Measurements from ENCODE around the gene WNT3A. TPM values are rescaled to one million over a fixed set of nuclear protein-coding genes. Genes with fewer than 3 reads are reported as not detected.
A peak's percentile ranks its signal among the peaks of the same experiment; 100 is the strongest.

The WNT3A gene
- total and polyA plus RNA-seq, 3 experiments from 2014 or later: not detected

- POLR2A ChIA-PET: no interaction called here
- no peaks in the 10 kb centered on the region for H3K4me1 ChIP-seq (ENCODE audit: insufficient read depth, low read length)
- no peak for DNase-seq
- H3K36me3 ChIP-seq (ENCODE audit: insufficient read depth, low read length): no peaks in the 10 kb centered on the region
- peak overlapping the region; percentile 19 for H3K4me3 ChIP-seq (ENCODE audit: low read length)
- H3K4me1 Mint-ChIP-seq: peaks cover 7 to 43% (median 7%) of the 10 kb centered on the region in 3 donors
- H3K27me3 ChIP-seq (ENCODE audit: insufficient read depth, low read length, poor library complexity, severe bottlenecking): peaks cover 27% of the 10 kb centered on the region
- H3K9me3 ChIP-seq (ENCODE audit: low read length): no peaks in the 10 kb centered on the region
- peak overlapping the region in 1 of 8 donors; percentile 90 for H3K27ac Mint-ChIP-seq
- H3K36me3 Mint-ChIP-seq: no peaks in the 10 kb centered on the region
- H3K27me3 Mint-ChIP-seq: peaks cover 34 to 61% of the 10 kb centered on the region in 2 donors
- H3K9me3 Mint-ChIP-seq: no peaks in the 10 kb centered on the region
- peak overlapping the region in 6 of 7 donors; percentile 8 to 78 (median 53) for H3K4me3 Mint-ChIP-seq
- CTCF ChIA-PET: no interaction called here
- H3K27ac ChIP-seq (ENCODE audit: low read depth, low read length): no peak overlapping the region
These were observed 1.8 kb downstream of the WNT3A start for GRCh38 chr1:228008391-228009115.

DNA sequence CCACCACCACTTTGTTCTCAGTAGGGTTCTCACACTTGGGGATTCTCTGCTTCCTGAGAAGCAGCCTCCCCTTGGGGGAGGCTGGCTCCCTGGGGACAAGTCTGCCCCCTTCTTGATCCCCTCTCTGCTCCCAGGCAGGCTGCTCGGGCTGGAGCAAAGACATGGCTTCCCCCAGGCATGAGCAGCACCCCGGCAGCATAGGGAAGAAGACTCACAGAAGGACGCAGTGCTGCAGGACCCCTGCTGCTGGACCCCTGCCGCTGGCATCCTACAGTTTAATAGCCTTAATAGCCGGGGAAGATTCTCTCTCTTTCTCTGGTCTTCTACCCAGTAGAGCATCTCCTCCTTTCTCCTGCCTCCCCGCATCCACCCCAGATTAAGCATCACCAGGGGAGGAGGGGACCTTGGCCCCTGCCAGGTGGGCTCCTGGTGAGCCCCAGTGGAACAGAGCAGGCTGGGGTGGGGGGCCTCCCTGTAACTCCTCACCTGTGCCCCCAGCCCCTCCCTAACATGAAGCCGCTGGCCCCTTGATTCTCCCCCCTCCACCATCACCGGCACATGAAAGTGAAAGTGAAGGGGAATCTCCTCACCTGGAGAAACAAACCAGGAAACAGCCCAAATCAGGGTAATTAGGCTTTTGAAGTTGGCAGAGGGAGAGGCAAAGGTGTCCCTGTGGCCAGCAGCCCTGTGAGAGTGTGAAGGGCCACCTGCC is 2.5 kb downstream of the WNT3A start:
- no peak for DNase-seq
- peaks cover 20% of the 10 kb centered on the region for H3K27me3 ChIP-seq (ENCODE audit: insufficient read depth, low read length, poor library complexity, severe bottlenecking)
- Mint-ChIP-seq H3K4me3 (peak overlapping the region; percentile 48 to 85 (median 65)), H3K36me3 (no peaks in the 10 kb centered on the region), H3K9me3 (no peaks in the 10 kb centered on the region), H3K4me1 (peaks cover 7 to 42% (median 7%) of the 10 kb centered on the region in 3 donors), H3K27ac (no peak overlapping the region), H3K27me3 (peaks cover 29 to 54% of the 10 kb centered on the region in 2 donors)
- POLR2A ChIA-PET: no interaction called here
- H3K4me1 ChIP-seq (ENCODE audit: insufficient read depth, low read length): no peaks in the 10 kb centered on the region
- CTCF ChIA-PET: no interaction called here
- H3K4me3 ChIP-seq (ENCODE audit: low read length): peak overlapping the region; percentile 19
- H3K9me3 ChIP-seq (ENCODE audit: low read length): no peaks in the 10 kb centered on the region
- H3K36me3 ChIP-seq (ENCODE audit: insufficient read depth, low read length): no peaks in the 10 kb centered on the region
- no peak overlapping the region for H3K27ac ChIP-seq (ENCODE audit: low read depth, low read length)

DNA sequence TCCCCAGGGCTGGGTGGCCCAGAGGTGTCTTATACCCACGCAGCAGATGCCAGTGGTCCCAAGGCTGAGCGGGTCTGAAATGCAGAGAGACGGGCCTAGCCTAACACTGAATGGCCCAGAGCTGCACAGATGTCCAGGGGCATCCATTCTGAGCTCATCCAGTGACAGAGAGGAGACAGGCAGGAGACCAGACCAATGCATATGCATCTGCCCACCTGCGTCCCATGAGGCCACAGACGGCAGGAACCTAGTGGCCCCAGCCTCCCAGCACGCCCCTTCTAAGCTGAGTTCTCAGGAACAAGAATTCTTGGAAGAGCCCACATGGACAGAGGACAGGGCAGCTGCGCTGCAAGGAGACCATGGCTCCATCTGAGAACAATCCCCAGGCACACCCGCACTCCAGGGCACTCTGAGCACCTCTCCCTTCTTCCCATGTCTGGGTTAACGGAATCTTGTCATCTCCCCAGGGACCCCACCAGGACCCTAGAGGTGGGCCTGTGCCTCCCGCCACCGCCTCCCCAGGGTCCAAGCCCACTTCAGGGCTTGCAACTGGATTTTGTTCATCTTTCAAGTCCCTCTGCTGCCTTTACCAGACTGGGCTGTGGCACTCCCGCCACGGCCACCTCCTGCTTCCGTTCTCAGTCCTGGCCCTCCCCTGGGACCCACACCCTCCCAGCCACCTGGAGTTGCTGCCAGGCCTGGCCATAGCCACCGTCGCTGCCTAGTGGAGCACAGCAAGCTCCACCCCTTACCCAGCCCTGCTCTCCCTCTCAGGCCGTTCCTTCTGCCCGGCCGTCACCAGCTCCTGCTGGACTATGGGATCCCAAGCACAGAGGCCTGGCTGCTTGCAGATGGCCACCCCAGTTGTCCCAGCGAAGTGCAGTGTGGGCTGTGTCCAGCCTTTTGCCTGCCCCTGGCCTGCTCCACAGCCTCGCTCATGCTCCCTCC is 3.3 kb downstream of the WNT3A start:
- ChIA-PET POLR2A (no interaction called here), CTCF (no interaction called here)
- no peaks in the 10 kb centered on the region for H3K9me3 Mint-ChIP-seq

DNA sequence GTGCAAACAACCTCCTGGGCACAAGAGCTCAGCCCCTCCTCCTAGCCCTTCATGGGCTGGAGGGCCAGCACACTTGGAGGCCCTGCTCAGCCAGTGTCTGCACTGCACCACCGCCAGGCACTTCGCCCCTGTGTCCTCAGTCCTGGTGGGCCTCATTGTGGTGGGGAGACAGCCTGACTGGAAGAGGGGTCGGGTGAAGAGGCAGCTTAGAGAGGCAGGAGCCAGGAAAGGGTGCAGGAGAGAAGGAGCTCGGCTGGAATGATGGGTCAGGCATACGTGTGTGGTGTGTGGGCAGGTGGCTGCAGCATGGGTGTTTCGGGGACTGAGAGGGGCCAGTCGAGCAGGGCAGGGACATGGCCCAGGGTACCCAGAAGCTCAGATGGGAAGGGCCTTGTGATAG is 4.1 kb downstream of the WNT3A start:
- no peaks in the 10 kb centered on the region for H3K9me3 ChIP-seq (ENCODE audit: low read length)
- H3K27ac Mint-ChIP-seq: peak overlapping the region in 1 of 8 donors; percentile 44
- peaks cover 9% of the 10 kb centered on the region for H3K27me3 ChIP-seq (ENCODE audit: insufficient read depth, low read length, poor library complexity, severe bottlenecking)
- H3K4me3 Mint-ChIP-seq: peak overlapping the region in 1 of 7 donors; percentile 22
- no peak overlapping the region for H3K27ac ChIP-seq (ENCODE audit: low read depth, low read length)
- no peaks in the 10 kb centered on the region for H3K36me3 ChIP-seq (ENCODE audit: insufficient read depth, low read length)
- CTCF ChIA-PET: no interaction called here
- DNase-seq: no peak
- H3K4me1 ChIP-seq (ENCODE audit: insufficient read depth, low read length): no peaks in the 10 kb centered on the region
- no peak overlapping the region for H3K4me3 ChIP-seq (ENCODE audit: low read length)
- H3K4me1 Mint-ChIP-seq: peaks cover 7 to 27% (median 7%) of the 10 kb centered on the region in 3 donors
- H3K36me3 Mint-ChIP-seq: no peaks in the 10 kb centered on the region
- POLR2A ChIA-PET: no interaction called here
- no peaks in the 10 kb centered on the region for H3K9me3 Mint-ChIP-seq
- peaks cover 24 to 44% of the 10 kb centered on the region in 2 donors for H3K27me3 Mint-ChIP-seq

More for the DNA sequence above, 3.3 kb downstream of the WNT3A start:
- peaks cover 7 to 34% (median 7%) of the 10 kb centered on the region in 3 donors for H3K4me1 Mint-ChIP-seq
- H3K27me3 Mint-ChIP-seq: peaks cover 27 to 49% of the 10 kb centered on the region in 2 donors
- H3K27ac Mint-ChIP-seq: no peak overlapping the region
- Histone ChIP-seq H3K36me3 (ENCODE audit: insufficient read depth, low read length) (no peaks in the 10 kb centered on the region), H3K27ac (ENCODE audit: low read depth, low read length) (no peak overlapping the region), H3K9me3 (ENCODE audit: low read length) (no peaks in the 10 kb centered on the region), H3K4me1 (ENCODE audit: insufficient read depth, low read length) (no peaks in the 10 kb centered on the region), H3K4me3 (ENCODE audit: low read length) (no peak overlapping the region), H3K27me3 (ENCODE audit: insufficient read depth, low read length, poor library complexity, severe bottlenecking) (peaks cover 12% of the 10 kb centered on the region)
- peak overlapping the region; percentile 15 to 79 (median 62) for H3K4me3 Mint-ChIP-seq
- no peak for DNase-seq
- H3K36me3 Mint-ChIP-seq: no peaks in the 10 kb centered on the region

DNA sequence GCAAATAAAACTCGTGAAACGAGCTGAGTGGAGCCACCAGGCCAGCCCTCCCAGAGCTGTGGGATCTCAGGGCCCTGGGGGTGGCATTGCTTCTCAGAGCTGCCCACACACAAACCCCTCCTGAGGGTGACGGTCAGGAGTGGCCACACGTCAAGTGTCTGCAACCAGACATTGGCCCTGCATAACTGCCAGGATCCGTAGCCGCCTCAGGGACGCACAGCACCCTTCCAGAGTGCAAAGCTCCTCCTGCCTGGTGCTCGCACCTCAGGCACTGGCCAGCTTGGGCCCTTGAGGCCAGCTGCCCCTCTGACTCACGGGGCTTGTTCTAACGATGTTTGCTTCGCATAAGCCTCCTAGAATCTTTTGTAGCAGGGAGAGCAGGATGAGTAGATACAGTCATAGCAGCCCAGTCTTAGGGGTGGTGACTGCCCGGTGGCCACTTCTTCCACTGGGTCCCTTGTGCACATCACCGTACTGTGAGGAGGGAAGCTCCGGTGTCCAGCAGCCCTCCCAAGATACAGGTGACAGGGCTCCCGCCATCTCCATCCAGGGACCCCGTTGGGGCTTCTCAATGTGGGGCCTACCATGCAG is 5.0 kb downstream of the WNT3A start:
- Histone ChIP-seq H3K4me1 (ENCODE audit: insufficient read depth, low read length) (no peaks in the 10 kb centered on the region), H3K27me3 (ENCODE audit: insufficient read depth, low read length, poor library complexity, severe bottlenecking) (peaks cover 9% of the 10 kb centered on the region), H3K9me3 (ENCODE audit: low read length) (no peaks in the 10 kb centered on the region), H3K27ac (ENCODE audit: low read depth, low read length) (no peak overlapping the region), H3K36me3 (ENCODE audit: insufficient read depth, low read length) (no peaks in the 10 kb centered on the region), H3K4me3 (ENCODE audit: low read length) (no peak overlapping the region)
- H3K9me3 Mint-ChIP-seq: no peaks in the 10 kb centered on the region
- no peak for DNase-seq
- ChIA-PET POLR2A (no interaction called here), CTCF (no interaction called here)
- no peaks in the 10 kb centered on the region for H3K36me3 Mint-ChIP-seq
- peak overlapping the region in 1 of 8 donors; percentile 24 for H3K27ac Mint-ChIP-seq
- no peak overlapping the region for H3K4me3 Mint-ChIP-seq
- H3K4me1 Mint-ChIP-seq: peaks cover 7 to 23% (median 7%) of the 10 kb centered on the region in 3 donors
- H3K27me3 Mint-ChIP-seq: peaks cover 24 to 40% of the 10 kb centered on the region in 2 donors

DNA sequence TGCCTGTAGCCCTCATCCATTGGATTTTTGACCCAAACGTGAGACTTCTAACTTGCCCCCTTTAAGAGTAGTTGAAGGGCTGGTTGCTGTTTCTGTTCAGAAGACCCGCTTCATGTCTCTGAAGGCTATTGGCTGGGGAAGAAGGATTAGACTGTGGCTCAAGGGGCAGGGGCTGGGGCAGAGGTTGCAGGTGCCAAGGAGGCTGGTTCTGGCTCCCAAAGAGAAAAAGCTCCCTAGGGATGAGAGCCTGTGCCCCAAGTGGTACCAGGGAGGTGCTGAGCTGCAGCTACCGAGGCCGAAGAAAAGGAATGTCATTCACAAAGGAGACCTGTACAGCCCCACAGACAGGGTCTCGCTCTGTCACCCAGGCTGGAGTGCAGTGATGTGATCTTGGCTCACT is 5.8 kb downstream of the WNT3A start:
- no peak overlapping the region for H3K27ac ChIP-seq (ENCODE audit: low read depth, low read length)
- POLR2A ChIA-PET: no interaction called here
- H3K4me1 Mint-ChIP-seq: peaks cover 5 to 19% (median 7%) of the 10 kb centered on the region in 3 donors
- H3K9me3 Mint-ChIP-seq: no peaks in the 10 kb centered on the region
- H3K36me3 ChIP-seq (ENCODE audit: insufficient read depth, low read length): no peaks in the 10 kb centered on the region
- no peaks in the 10 kb centered on the region for H3K36me3 Mint-ChIP-seq
- H3K4me3 Mint-ChIP-seq: no peak overlapping the region
- peaks cover 21 to 36% of the 10 kb centered on the region in 2 donors for H3K27me3 Mint-ChIP-seq
- H3K9me3 ChIP-seq (ENCODE audit: low read length): no peaks in the 10 kb centered on the region
- DNase-seq: no peak
- H3K4me1 ChIP-seq (ENCODE audit: insufficient read depth, low read length): no peaks in the 10 kb centered on the region
- H3K4me3 ChIP-seq (ENCODE audit: low read length): no peak overlapping the region
- H3K27me3 ChIP-seq (ENCODE audit: insufficient read depth, low read length, poor library complexity, severe bottlenecking): peaks cover 5% of the 10 kb centered on the region
- H3K27ac Mint-ChIP-seq: no peak overlapping the region
- CTCF ChIA-PET: no interaction called here

DNA sequence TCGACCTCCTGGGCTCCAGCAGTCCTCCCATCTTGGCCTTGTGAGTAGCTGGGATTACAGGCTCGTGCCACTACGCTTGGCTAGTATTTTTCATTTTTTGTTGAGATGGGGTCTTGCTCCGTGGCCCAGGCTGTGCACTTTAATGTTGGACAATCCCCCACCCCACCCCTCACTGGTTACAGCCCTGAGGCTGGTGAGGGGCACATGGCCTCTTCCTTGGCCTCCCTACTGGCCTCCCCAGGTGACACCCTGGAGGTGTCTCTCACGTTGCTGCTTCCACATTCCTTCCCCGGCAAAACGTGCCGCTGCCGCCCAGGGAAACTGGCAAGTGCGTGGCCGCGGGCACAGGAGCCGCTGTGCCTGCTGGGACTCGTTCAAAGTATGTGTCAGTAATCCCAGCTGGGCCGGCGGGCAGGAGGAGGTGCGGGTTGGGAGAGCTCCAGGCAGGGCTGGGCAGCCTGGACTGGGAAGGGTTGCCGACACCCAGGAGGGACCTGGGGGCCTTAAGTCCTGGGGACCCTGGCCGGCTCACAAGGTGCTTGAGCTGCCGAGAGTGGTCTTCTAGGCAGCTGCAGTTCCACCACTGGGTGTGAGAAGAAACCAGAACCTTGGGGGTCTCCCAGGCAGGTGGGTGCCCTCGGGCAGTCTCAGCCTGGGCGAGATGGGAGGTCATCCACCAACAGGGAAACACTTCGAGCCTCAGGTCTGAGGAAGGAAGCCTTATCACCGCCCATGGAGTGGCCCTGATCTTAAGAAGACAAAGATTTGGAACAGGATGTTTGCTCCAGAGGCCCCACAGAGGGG is 6.5 kb downstream of the WNT3A start:
- POLR2A ChIA-PET: no interaction called here
- no peaks in the 10 kb centered on the region for H3K9me3 Mint-ChIP-seq
- H3K27ac Mint-ChIP-seq: peak overlapping the region in 1 of 8 donors; percentile 54
- Histone ChIP-seq H3K27ac (ENCODE audit: low read depth, low read length) (no peak overlapping the region), H3K36me3 (ENCODE audit: insufficient read depth, low read length) (no peaks in the 10 kb centered on the region), H3K4me1 (ENCODE audit: insufficient read depth, low read length) (no peaks in the 10 kb centered on the region), H3K9me3 (ENCODE audit: low read length) (no peaks in the 10 kb centered on the region), H3K27me3 (ENCODE audit: insufficient read depth, low read length, poor library complexity, severe bottlenecking) (peaks cover 5% of the 10 kb centered on the region), H3K4me3 (ENCODE audit: low read length) (no peak overlapping the region)
- CTCF ChIA-PET: no interaction called here
- no peak for DNase-seq
- H3K4me1 Mint-ChIP-seq: peaks cover 5 to 12% (median 7%) of the 10 kb centered on the region in 3 donors
- no peak overlapping the region for H3K4me3 Mint-ChIP-seq
- peaks cover 21 to 32% of the 10 kb centered on the region in 2 donors for H3K27me3 Mint-ChIP-seq
- no peaks in the 10 kb centered on the region for H3K36me3 Mint-ChIP-seq
